Retinal pigment epithelial cell (primary cell): ENCODE results near the gene NFASC.

Source experiments
- DNase-seq: peaks from one replicate; pipeline ENCODE4 v3.0.0-alpha.2; 2010; ENCODE audit warnings: low read depth
- H3K4me3 ChIP-seq: 2 replicates; pipeline ENCODE4 v1.5.1; 2011; ENCODE audit warnings: mild to moderate bottlenecking, low read length, control low read depth, moderate library complexity
- TF ChIP-seq, protein P1 (sequence below): conservative IDR thresholded peaks from 2 replicates; pipeline ENCODE4 v1.5.1; 2011; ENCODE audit warnings: low read depth, low read length, control low read depth, inconsistent platforms

The NFASC gene

DNA sequence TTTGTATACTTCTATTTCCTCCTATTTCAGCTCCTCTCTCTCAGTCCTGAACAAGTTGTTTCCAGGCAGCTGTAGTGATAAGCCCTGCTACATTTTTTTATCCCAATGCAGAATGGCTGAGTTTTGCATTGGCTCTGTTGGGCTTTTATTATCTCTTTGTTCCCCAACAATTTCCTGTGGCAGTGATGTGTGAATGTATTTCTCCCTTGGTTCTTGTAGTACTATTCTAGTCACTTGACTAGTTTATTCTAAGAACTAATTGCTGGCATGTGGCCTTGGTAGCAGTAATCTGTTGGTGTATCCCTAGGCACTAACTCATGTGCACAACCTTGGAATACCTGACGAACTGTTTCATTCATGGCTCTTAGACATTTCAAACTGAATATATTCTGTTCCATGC is 60.7 kb downstream of the NFASC start:
- TF ChIP-seq, protein P1, sequence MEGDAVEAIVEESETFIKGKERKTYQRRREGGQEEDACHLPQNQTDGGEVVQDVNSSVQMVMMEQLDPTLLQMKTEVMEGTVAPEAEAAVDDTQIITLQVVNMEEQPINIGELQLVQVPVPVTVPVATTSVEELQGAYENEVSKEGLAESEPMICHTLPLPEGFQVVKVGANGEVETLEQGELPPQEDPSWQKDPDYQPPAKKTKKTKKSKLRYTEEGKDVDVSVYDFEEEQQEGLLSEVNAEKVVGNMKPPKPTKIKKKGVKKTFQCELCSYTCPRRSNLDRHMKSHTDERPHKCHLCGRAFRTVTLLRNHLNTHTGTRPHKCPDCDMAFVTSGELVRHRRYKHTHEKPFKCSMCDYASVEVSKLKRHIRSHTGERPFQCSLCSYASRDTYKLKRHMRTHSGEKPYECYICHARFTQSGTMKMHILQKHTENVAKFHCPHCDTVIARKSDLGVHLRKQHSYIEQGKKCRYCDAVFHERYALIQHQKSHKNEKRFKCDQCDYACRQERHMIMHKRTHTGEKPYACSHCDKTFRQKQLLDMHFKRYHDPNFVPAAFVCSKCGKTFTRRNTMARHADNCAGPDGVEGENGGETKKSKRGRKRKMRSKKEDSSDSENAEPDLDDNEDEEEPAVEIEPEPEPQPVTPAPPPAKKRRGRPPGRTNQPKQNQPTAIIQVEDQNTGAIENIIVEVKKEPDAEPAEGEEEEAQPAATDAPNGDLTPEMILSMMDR, result no peak
- DNase-seq, result no peak
- H3K4me3 ChIP-seq, result no peak overlapping the region

DNA sequence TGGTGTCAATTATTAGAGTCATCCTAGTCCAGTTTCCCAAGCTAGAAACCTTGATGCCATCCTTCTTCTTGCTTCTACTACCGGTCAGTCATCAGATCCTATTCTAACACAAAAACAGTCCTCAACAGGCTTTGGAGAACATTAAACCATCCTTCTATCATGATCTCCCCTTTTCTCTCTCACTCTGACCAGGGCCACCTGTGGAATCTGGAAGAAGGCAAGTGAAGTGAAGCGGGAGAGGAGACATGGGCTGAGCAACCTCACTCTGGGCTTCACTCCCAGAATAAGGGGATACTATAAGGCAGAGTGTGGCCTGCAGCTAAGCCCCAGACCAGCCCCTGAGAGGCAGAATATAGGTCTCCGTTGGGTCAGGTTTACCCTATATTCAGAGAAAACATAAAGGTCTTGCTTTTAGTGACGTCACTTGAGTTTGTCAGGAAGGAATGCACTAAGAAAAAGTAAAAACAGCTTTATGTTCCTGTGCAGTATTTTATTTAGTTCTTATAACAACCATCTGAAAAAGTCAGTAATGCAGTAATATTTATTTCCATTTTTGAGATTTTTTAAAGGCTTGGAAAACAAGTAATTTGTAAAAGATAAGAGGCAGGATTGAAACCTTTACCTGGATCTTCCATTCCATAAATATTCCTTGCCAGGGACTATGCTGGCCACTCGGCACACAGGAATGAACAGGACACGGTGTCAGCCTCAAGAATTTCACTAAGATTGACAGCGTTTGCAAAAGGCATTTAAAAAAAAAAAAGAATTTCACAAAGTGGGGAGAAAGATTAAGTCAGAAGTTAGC is 61.3 kb downstream of the NFASC start:
- no peak overlapping the region for H3K4me3 ChIP-seq
- TF ChIP-seq, protein P1, result no peak
- no peak for DNase-seq

DNA sequence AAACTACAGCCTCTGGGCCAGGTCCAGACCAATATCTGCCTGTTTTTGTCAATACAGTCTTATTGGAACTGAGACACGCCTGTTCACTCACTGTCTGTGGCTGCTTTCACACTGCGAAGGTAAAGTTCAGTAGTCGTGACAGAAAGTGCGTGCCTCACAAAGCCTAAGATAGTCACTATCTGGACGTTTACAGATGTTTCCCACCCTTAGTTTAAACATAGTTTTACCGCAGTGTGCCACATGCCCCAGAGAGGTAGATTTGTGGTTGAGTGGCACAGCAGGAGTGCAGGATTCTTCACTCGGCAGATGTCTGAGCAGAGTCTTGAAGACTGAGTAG is 61.9 kb downstream of the NFASC start:
- no peak for DNase-seq
- no peak overlapping the region for H3K4me3 ChIP-seq
- TF ChIP-seq, protein P1, result no peak

DNA sequence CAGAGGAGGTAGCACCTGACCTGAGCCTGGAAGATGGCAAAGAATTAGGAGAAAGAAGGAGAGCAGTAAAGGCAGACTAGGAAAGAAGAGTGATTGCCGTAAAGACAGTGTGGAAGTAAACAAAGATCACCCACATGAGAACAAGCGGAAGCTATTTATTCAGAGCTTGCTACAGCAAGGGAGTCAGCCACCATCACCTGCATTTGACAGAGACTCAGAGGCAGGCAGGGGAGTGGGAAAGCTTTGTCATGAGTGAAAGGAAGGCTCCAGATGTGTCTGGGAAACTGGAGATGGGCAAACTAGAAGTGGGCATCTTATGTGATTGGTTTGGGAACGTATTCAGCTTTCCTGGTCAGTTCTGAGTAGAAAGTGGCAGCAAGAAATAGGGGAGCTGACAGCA is 64.5 kb downstream of the NFASC start:
- no peak overlapping the region for H3K4me3 ChIP-seq
- TF ChIP-seq, protein P1, result no peak

DNA sequence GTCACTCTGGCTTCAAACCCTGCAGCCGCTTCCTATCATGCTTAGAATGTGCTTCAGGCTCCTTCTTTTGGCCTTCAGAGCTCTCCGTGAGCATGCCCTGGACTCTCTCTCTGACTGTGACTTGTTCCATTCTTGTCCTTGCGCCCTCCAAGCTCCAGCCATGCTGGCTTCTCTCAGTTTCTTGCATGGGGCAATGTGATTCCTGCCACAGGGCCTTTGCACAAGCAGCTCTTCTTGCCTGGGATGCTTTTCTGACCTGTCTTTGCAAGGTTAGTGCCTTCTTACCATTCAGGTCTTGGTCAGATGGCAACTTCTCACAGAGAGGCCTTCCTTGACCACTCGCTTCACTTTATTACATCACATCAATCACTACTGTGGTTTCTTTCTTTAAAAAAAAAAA is 66.1 kb downstream of the NFASC start:
- TF ChIP-seq, protein P1, result no peak
- DNase-seq, result no peak
- no peak overlapping the region for H3K4me3 ChIP-seq

More for the DNA sequence above, 64.5 kb downstream of the NFASC start:
- no peak for DNase-seq

DNA sequence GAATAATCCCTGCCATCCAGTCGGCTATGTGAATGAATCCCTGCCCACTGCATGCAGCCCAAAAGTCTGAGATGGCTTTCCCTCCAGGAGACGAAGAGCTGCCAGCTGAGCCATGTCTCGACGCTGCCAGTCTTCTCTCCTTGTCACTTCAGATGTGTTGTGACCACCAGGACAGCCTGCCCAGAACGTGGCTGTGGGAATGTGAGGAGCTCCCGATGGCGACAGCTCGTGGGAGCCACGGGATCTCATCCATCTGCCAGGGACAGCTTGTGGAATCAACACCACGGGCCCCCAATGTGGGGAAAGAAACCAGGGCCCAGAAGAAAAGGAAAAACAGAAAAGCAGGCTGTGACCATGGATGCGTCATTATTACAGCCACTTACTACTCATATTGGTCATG is 67.2 kb downstream of the NFASC start:
- no peak overlapping the region for H3K4me3 ChIP-seq
- TF ChIP-seq, protein P1, result no peak
- DNase-seq, result no peak

DNA sequence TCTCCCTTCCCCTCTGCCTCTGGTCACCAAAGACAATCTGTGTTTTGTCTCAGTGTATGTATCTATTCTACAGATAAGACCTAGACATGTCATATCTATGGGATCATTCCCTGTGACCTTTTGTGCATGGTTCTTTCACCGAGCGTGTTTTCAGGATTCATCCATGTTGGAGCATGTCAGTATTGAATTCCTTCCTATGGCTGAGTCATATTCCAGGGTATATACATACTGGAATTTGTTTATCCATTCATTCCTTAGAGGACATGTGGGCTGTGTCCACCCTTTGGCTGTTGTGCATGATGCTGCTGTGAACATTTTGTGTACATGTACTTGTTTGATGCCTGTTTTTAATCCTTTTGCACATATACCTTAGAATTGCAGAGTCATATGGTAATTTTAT is 69.9 kb downstream of the NFASC start:
- no peak for DNase-seq
- TF ChIP-seq, protein P1, result no peak
- no peak overlapping the region for H3K4me3 ChIP-seq
